ENCODE results near the gene SERPINE2.

DNA sequence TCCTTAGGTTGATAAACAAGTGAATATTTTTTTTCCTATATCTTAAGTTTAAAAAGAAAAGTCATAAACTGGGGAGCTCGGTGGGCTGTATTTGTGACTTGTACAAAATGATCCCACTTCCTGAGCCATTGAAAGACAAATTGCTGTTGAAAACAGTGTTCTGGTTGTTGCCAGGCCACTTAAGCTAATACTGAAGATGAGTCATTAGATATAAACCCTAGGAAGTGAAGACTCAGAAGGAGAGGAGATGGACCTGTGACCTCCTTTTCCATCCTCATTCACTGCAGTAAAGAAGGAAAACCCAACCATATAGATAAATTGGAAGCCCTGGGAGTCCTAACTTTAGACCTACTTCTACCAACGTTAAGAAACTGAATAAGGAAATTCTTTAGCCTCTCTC, 46.2 kb upstream of the SERPINE2 start:
- TF ChIP-seq POLR2AphosphoS5 (IDR thresholded peaks at IDR 0.05) (no peak), POLR2A (IDR thresholded peaks at IDR 0.05) (no peak), EP300 (IDR thresholded peaks at IDR 0.05) (no peak)
- TF ChIP-seq, protein P1, sequence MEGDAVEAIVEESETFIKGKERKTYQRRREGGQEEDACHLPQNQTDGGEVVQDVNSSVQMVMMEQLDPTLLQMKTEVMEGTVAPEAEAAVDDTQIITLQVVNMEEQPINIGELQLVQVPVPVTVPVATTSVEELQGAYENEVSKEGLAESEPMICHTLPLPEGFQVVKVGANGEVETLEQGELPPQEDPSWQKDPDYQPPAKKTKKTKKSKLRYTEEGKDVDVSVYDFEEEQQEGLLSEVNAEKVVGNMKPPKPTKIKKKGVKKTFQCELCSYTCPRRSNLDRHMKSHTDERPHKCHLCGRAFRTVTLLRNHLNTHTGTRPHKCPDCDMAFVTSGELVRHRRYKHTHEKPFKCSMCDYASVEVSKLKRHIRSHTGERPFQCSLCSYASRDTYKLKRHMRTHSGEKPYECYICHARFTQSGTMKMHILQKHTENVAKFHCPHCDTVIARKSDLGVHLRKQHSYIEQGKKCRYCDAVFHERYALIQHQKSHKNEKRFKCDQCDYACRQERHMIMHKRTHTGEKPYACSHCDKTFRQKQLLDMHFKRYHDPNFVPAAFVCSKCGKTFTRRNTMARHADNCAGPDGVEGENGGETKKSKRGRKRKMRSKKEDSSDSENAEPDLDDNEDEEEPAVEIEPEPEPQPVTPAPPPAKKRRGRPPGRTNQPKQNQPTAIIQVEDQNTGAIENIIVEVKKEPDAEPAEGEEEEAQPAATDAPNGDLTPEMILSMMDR (IDR thresholded peaks at IDR 0.05) = no peak

Data from sigmoid colon (tissue), 4 donors.